Stimulated activated CD8-positive, alpha-beta memory T cell treated with anti-CD3 and anti-CD28 coated beads, Interleukin-15, amount 100 ng/mL, for 24 hours (primary cell): ENCODE results near the gene SMDT1.
"Not testable (repeated sequence)": the region's sequence is repeated elsewhere in the genome, so short reads cannot be mapped to it uniquely, and the experiment has no call there.

Experiments used
- DNase-seq: peaks from one replicate; pipeline ENCODE4 v3.0.0-alpha.2; 2020; ENCODE audit warnings: low read depth

Gene SMDT1

GRCh38 chr22:42070517-42071422, 8.7 kb upstream of the SMDT1 start, which contains the start of gene NAGA:
Gene NAGA, minus strand, starts transcription at chr22:42070812. Its CDS starts 515 bp downstream, at chr22:42070297.
- DNase-seq: peak; percentile 68

DNA sequence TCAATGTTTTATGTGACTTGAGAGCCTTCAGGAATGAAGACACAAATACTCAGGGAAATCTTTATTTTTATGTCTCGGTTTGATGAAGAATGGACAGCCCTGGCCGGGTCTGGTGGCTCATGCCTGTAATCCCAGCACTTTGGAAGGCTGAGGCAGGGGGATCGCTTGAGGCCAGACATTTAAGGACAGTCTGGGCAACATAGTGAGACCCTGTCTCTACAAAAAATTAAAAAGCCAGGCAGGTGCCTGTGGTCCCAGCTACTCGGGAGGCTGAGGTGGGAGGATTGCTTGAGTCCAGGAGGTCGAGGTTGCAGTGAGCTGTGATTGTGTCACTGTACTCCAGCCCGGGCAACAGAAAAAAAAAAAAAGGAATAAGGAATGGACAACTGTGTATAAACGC, 8.0 kb upstream of the SMDT1 start:
- DNase-seq: not testable (repeated sequence)

- no peak for DNase-seq
These were observed 6.7 kb upstream of the SMDT1 start for GRCh38 chr22:42072606-42073330.

DNA sequence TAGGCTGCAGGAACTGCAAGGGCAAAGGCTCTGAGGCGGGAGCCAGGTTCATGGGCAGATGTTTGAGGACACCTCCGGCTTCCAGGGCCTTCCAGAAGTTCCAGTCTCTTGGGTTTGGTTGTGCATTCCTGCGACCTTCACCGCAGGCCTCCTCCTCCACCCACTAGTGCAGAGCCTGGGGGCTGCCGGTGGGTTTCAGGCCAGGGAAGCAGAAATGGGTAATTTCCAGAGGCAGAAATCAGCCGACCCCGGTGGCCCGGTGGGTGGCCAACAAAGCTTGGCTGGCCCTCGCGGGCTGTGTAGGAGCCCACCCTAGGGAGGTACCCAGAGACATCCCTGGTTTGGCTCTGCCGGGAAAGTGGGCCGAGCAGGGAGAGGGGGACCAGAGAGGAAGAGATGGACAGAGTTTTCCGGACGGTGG, 5.9 kb upstream of the SMDT1 start:
- no peak for DNase-seq

- peak; percentile 26 for DNase-seq
These were observed 5.2 kb upstream of the SMDT1 start, which contains the start of gene PHETA2 for GRCh38 chr22:42074132-42074811. Gene PHETA2, plus strand, starts transcription at chr22:42074248. Its CDS starts 3,046 bp downstream, at chr22:42077294.

DNA sequence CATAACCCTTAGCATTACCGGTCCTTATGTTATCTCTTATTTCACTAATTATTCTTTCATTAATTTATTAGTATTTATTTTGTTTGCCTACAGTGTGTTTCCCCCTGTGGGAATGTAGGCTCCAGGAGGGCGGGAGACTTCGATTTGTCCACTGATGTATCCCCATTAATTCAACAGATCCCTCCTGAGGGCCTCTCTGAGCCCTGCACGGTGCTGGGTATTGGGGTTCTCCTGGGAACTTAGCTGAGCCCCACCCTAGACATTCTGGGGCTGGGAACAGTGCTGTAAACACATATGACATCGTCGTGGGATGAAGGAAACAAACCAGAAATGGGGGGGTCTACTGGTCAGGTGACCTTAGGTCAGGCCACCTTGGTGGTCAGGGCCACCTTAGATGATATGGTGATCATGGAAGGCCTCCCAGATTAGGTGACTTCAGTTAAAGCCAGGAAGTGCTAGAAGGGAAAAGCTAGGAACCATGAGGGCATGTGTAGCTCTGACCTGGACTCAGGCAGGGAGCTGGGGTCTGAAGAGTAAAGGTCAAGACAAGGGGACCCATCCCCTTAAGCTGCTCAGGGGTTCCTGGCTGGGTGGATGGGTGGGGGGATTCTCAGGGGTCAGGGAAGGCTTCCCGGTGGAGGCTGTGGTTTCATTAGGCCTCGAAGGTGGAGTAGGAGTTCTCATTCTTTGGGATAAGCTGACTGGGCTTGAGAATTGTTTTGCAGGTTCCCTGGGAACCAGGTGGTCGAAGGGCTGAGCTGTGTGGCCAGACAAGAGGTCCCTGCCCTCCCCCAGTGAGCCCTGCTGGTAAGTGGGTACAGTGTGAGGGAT, 4.4 kb upstream of the SMDT1 start:
- DNase-seq: no peak

GRCh38 chr22:42076764-42077485, 2.6 kb upstream of the SMDT1 start:
- no peak for DNase-seq

DNA sequence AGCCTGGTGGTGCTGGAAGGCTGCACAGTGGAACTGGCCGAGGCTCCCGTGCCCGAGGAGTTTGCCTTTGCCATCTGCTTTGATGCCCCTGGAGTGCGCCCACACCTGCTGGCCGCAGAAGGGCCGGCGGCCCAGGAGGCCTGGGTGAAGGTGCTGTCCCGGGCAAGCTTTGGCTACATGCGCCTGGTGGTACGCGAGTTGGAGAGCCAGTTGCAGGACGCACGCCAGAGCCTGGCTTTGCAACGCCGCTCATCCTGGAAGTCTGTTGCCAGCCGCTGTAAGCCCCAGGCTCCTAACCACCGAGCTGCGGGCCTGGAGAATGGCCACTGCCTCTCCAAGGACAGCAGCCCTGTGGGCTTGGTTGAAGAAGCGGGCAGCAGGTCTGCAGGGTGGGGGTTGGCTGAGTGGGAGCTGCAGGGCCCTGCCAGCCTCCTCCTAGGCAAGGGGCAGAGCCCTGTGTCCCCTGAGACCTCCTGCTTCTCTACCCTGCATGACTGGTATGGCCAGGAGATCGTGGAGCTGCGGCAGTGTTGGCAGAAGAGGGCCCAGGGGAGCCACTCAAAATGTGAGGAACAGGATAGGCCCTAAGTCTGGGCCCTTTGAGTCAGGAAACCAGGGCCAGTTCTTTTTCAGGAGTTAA, 1.9 kb upstream of the SMDT1 start:
- DNase-seq: no peak

DNA sequence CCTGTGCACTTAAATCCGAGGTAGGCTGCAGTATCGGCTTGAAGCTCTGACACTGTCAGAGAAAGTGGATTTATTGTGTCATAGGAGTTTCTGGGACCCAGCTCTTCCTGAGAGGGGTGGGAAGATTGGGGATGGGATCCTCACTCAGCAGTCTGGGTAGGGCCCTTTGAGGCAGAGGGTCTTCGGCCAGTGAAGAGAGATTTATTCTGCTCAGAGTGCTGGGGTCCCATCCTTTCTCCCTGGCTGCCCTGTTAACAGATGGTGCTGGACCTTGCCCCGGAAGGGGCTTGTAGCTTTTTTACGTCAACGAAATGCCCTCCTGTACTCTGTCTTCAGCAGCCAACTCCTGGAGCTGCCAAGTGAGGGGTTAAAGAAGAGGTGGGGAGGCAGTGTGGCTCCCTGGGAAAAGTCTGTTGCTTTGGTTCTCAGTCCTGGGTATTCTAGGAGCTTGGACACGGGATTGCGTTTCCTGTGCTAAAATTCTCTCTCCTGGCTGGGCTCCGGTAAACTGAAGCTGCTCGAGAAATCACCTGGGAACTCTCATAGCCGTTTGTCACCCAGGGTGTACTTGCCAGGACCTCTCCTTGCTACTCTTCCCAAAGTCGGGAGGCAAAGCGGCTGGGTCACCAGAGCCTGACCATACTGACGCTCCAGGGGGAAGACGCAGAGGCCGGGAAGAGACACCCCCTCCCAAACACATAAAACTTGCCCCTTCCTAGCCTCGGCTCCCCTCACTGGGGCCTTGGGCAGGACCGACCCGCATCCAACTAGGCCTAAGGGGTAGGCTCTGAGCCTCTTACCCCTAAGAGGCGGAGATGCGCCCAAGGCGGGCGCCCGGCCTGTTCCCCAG, 806 bp upstream of the SMDT1 start:
- DNase-seq: no peak

GRCh38 chr22:42080287-42080686, 787 bp downstream of the SMDT1 start:
- no peak for DNase-seq

- DNase-seq: no peak
These were observed 3.6 kb downstream of the SMDT1 start for GRCh38 chr22:42083119-42083518.

GRCh38 chr22:42084874-42085273, 5.4 kb downstream of the SMDT1 start:
- no peak for DNase-seq

- no peak for DNase-seq
These were observed 6.6 kb downstream of the SMDT1 start for GRCh38 chr22:42086051-42086450.

DNA sequence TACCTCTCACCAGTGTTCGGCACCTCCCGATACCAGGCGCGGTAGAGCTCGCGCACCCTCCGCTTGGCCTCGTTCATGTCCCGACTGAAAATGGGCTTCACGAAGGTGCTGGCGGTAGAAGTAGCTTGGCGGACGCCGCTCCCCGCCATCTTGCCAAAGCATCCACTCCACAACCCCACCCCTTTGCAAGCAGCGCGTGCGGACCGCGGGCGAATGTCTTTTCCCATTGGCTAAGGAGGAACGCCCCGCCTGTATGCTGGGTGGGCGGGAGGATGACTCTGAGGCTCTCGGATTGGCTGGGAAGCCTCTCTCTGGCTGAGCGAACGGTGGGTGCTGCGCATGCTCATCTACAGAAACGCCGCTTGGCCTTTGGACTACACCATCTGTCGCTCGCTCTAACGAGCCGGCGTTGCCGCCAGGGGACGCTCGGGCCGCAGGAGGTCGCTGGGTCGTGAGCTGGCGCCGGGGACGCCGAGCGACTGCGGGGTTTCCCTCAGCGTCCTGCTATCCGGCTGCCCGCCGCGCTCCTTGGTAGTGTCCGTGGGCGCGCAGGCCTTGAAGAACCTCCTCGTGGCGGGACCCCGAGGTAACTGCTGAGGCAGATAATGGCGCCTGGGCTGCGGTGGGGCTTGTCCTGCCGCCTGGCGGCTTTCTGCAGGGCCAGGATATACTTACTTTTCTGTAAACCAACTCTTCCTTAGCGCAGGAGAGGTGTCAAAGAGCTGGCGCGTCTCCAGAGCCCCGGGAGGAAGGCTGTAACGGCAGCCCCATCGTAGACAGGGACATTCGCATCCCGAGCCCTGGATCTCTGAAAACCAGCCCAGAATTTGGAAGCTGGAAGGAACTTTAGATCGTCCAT, 11.3 kb downstream of the SMDT1 start, which contains the start of gene NDUFA6:
TSS of gene NDUFA6 (minus strand) at position 177 of the 859 bp plus-strand sequence. CDS start at position 149, 28 bp downstream.
- DNase-seq: peak; percentile 78

GRCh38 chr22:42091455-42091782, 11.9 kb downstream of the SMDT1 start:
- no peak for DNase-seq

- DNase-seq: no peak
These were observed 21.7 kb downstream of the SMDT1 start for GRCh38 chr22:42101199-42101598.

DNA sequence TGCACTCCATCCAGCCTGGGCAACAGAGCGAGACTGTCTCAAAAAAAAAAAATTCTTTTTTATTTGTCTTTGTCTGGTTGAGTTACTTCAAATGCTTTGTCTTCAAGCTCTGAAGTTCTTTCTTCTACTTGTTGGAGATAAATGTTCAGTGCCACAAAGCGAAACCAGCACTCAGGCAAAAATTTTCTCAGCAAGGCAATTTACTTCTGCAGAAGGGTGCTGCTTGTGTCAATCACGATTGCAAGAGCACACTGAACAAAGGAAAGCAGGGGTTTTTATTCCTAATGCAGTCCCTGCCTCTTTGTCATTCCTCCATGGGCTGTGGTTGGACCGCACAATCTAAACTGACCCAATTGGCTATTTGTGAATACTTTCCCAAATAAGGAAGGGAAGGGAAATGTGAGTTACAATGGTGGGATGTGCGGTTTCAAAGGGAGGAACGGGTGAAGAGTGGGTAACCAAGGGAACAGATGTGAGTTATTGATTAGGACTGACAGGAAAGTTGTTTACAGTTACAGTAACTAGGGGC, 24.9 kb downstream of the SMDT1 start:
- DNase-seq: not testable (repeated sequence)

DNA sequence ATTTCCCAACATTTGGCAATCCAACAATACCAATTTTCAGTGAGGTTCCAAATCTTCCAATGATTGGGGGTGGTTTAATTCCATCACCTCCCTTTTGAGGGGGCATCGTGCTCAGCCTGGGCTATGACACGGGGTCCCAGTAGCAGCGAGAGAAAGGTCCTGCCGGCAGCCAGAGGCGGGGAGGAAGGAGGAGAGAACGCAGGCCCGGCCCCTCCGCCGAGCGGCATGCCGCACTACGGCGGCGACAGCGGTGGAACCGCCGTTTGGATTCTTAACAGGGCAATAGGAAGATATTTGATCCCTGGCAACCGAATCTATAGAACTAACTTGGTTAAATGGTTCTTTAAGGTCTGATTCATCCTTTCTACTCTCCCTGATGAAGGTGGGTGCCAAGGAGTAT, 29.3 kb downstream of the SMDT1 start:
- no peak for DNase-seq
